GM12801 (cell line): ENCODE results near the gene SLC6A3.

Experiments used
- TF ChIP-seq, protein P1 (sequence below): IDR thresholded peaks from one replicate; pipeline ENCODE4 v1.5.1; 2011; ENCODE audit warnings: control low read depth; ENCODE audit not compliant: insufficient read length; ENCODE audit errors: extremely low read depth

SLC6A3 gene

GRCh38 chr5:1471997-1472963, 27.0 kb upstream of the SLC6A3 start:
- TF ChIP-seq, protein P1, sequence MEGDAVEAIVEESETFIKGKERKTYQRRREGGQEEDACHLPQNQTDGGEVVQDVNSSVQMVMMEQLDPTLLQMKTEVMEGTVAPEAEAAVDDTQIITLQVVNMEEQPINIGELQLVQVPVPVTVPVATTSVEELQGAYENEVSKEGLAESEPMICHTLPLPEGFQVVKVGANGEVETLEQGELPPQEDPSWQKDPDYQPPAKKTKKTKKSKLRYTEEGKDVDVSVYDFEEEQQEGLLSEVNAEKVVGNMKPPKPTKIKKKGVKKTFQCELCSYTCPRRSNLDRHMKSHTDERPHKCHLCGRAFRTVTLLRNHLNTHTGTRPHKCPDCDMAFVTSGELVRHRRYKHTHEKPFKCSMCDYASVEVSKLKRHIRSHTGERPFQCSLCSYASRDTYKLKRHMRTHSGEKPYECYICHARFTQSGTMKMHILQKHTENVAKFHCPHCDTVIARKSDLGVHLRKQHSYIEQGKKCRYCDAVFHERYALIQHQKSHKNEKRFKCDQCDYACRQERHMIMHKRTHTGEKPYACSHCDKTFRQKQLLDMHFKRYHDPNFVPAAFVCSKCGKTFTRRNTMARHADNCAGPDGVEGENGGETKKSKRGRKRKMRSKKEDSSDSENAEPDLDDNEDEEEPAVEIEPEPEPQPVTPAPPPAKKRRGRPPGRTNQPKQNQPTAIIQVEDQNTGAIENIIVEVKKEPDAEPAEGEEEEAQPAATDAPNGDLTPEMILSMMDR: no peak

DNA sequence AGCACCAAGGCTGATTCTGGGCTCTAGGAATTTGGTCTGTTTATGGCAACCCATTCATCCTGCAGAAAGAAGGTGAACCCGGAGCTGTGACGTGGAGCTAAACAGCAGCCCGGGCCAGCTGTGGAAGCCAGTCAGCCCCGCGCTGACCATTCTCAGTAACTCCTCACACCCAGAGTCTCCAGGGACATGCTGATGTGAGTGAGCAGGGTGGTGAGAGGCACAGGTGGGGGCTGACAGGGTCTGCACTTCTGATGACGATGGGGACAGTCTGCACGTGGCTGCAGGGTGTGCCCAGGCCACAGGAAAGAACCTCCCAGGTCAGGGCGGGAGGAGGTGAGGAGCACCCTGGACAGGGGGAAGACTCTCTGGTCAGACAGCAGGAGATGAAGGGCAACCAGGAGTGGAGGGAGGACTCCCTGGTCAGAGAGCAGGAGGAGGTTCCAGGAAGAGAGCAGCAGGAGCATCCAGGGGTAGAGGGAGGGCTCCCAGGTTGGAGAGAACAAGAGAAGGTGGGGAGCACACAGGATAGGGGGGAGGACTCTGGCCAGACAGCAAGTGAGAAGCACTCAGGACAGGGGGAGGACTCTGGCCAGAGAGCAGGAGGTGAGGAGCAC, 26.1 kb upstream of the SLC6A3 start:
- TF ChIP-seq, protein P1: no peak

- TF ChIP-seq, protein P1: no peak
These were observed 25.5 kb upstream of the SLC6A3 start for GRCh38 chr5:1470762-1471211.

GRCh38 chr5:1468629-1469527, 23.6 kb upstream of the SLC6A3 start:
- TF ChIP-seq, protein P1: no peak

- TF ChIP-seq, protein P1: no peak
These were observed 23.0 kb upstream of the SLC6A3 start for GRCh38 chr5:1468247-1468612.

DNA sequence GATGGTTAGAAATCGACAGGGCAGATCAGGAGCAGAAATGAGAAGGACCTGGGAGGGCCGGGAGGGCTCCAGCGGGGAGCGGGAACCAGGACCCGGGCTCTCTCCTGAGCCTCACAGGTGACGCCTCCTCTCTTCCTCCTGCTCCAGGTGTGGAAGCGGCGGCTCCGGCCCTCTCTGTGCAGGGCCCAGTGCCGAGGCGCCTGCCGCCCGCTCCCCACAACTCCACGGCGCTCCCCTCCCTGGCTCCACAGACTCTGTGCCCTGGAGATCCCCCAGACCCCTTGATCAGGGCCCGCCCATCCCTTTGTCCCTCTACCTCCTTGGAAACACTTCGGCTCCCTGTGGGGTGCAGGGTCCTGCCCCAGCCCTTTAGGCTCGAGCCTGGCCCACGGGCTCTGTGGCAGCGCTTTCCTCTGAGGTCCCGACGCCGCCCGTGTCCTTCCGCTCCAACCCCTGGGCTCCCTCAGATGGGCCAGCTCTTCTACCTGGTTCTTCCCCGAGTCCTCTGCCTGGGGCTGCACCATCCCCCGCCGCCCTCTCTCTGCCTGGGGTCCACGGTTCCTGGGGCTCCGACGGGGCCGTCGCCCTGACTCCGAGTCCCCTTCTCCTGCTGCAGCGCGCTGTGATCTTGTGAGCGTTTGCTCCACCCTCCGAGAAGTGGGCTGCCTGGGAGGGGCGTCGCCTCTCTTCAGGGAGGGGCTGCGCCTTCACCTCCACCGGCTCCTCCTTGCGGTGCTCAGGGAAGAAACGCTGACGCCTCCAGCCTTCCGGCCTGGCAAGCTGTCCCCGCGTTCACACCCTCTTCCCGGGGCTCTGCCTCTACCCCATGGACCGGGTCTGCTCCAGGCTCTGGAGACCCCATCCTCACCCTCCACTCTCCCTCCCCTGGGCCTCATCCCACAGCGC, 22.4 kb upstream of the SLC6A3 start:
- TF ChIP-seq, protein P1: no peak
